HCT116 (cell line): ENCODE data around the gene PXK. TPM values are rescaled to one million over a fixed set of nuclear protein-coding genes. Genes with fewer than 3 reads are reported as not detected.

Experiments used
- ATAC-seq: fragments of 200-7000 bp; cut with Tn5 transposase; 2 replicates; pipeline ENCODE4 v1.9.1; 2020; ENCODE audit warnings: mild to moderate bottlenecking, moderate library complexity
- BruUV-seq: library from RNA; stranded (reverse); fragments of 400-500 nt; replicated peaks from 2 replicates; lab custom pipeline; 2021; lab: Mats Ljungman, UMichigan
- CTCF ChIA-PET: fragments of 300-600 bp; sonication (Branson Sonifier 250); formaldehyde crosslinking; loops from one replicate; lab custom pipeline; 2021; ENCODE audit warnings: antibody characterized with exemption; lab: Charles Lee
- POLR2A ChIA-PET: fragments of 300-600, 350-600 bp; sonication (Branson Sonifier 250); formaldehyde crosslinking; loops from one replicate; lab custom pipeline; 2021; ENCODE audit warnings: antibody characterized with exemption; lab: Charles Lee
- RAD21 ChIA-PET, 2 experiments: fragments of 300-600 bp; sonication (Branson Sonifier 250); formaldehyde crosslinking; loops; one replicate each; lab custom pipeline; 2023; ENCODE audit warnings: low total read pairs in 2 of 2; ENCODE audit not compliant: uncharacterized antibody in 2 of 2, unreplicated experiment in 2 of 2, low non-redundant PET in 1 of 2; lab: Charles Lee
- DNase-seq: peaks from one replicate; pipeline ENCODE4 v3.0.0-alpha.2; 2010; ENCODE audit warnings: low read depth, low spot score
- H2AFZ ChIP-seq: fragments of 200-600 bp; shearing (Covaris generic), sonication (generic); 2 replicates; pipeline ENCODE4 v1.6.1; 2017; ENCODE audit warnings: low read depth, mixed run types, mixed read lengths, antibody characterized with exemption, low read length; ENCODE audit not compliant: poor library complexity, severe bottlenecking
- H3K27ac ChIP-seq: 2 replicates; pipeline ENCODE4 v1.5.1; 2012; ENCODE audit warnings: low read depth, low read length
- H3K27me3 ChIP-seq: fragments of 200-600 bp; sonication (generic); 2 replicates; pipeline ENCODE4 v1.6.1; 2016; ENCODE audit warnings: mixed run types, low read length, mixed read lengths; ENCODE audit not compliant: insufficient read depth
- H3K36me3 ChIP-seq, 2 experiments: fragments of 200-500 bp in 1 of 2; fragments of 200-600 bp in 1 of 2; sonication (Bioruptor generic) in 1 of 2; sonication (generic) in 1 of 2; 2 replicates each; pipeline versions ENCODE4 v1.5.1 to v1.6.1; 2014 to 2016; ENCODE audit warnings: low read length in 2 of 2, inconsistent platforms in 1 of 2, mixed read lengths in 1 of 2, mixed run types in 1 of 2; ENCODE audit not compliant: insufficient read depth in 2 of 2, control insufficient read depth in 1 of 2
- H3K4me1 ChIP-seq, 2 experiments: fragments of 200-600 bp in 1 of 2; sonication (generic) in 1 of 2; 2 replicates each; pipeline versions ENCODE4 v1.5.1 to v1.6.1; 2012 to 2017; ENCODE audit warnings: low read length in 2 of 2, inconsistent platforms in 1 of 2, mild to moderate bottlenecking in 1 of 2, mixed read lengths in 1 of 2, mixed run types in 1 of 2, moderate library complexity in 1 of 2; ENCODE audit not compliant: insufficient read depth in 2 of 2, control insufficient read depth in 1 of 2
- H3K4me2 ChIP-seq: fragments of 200-600 bp; sonication (generic); 2 replicates; pipeline ENCODE4 v1.6.1; 2017; ENCODE audit warnings: mixed run types, low read length, mixed read lengths
- H3K4me3 ChIP-seq, 2 experiments: fragments of 200-600 bp in 1 of 2; sonication (generic) in 1 of 2; replicated peaks in 1 of 2; 2 replicates each; pipeline ENCODE4 v1.5.1; 2011 to 2016; ENCODE audit warnings: low read length in 2 of 2, control low read depth in 1 of 2, low read depth in 1 of 2, mild to moderate bottlenecking in 1 of 2, mixed read lengths in 1 of 2, mixed run types in 1 of 2
- H3K79me2 ChIP-seq: fragments of 200-600 bp; sonication (generic); 2 replicates; pipeline ENCODE4 v1.6.1; 2017; ENCODE audit warnings: mild to moderate bottlenecking, mixed run types, low read length, moderate library complexity, mixed read lengths; ENCODE audit not compliant: insufficient read depth
- H3K9ac ChIP-seq: fragments of 200-600 bp; sonication (generic); 2 replicates; pipeline ENCODE4 v1.6.1; 2016; ENCODE audit warnings: low read length, mixed read lengths
- H3K9me2 ChIP-seq: fragments of 200-600 bp; sonication (generic), shearing (Covaris generic); 2 replicates; pipeline ENCODE4 v1.6.1; 2017; ENCODE audit warnings: mixed run types, mild to moderate bottlenecking, moderate library complexity; ENCODE audit not compliant: insufficient read depth
- H3K9me3 ChIP-seq, 2 experiments: fragments of 200-500 bp in 1 of 2; fragments of 200-600 bp in 1 of 2; sonication (Bioruptor generic) in 1 of 2; sonication (generic) in 1 of 2; 2 replicates each; pipeline ENCODE4 v1.6.1; 2014 to 2017; ENCODE audit warnings: low read length in 2 of 2, mixed read lengths in 2 of 2, inconsistent platforms in 1 of 2, low read depth in 1 of 2, mild to moderate bottlenecking in 1 of 2, mixed run types in 1 of 2, moderate library complexity in 1 of 2; ENCODE audit not compliant: control insufficient read depth in 1 of 2, insufficient read depth in 1 of 2
- H4K20me1 ChIP-seq: fragments of 200-600 bp; sonication (generic), shearing (Covaris generic); 2 replicates; pipeline ENCODE4 v1.6.1; 2017; ENCODE audit warnings: mixed run types, mild to moderate bottlenecking, moderate library complexity; ENCODE audit not compliant: insufficient read depth
- ATF3 ChIP-seq: IDR thresholded peaks from 2 replicates; pipeline ENCODE4 v1.6.1; 2012
- CBX3 ChIP-seq: IDR thresholded peaks from 2 replicates; pipeline ENCODE4 v1.6.1; 2012; ENCODE audit warnings: low read depth
- EZH2phosphoT487 ChIP-seq: fragments of 200-600 bp; IDR thresholded peaks from 2 replicates; pipeline ENCODE4 v1.6.1; 2018; ENCODE audit warnings: antibody characterized with exemption, borderline replicate concordance
- FOSL1 ChIP-seq: IDR thresholded peaks from 2 replicates; pipeline ENCODE4 v1.6.1; 2012; ENCODE audit warnings: low read depth
- JUND ChIP-seq: IDR thresholded peaks from 2 replicates; pipeline ENCODE4 v1.6.1; 2012
- MAX ChIP-seq: IDR thresholded peaks from 2 replicates; pipeline ENCODE4 v1.6.1; 2012
- POLR2A ChIP-seq: IDR thresholded peaks from 2 replicates; pipeline ENCODE4 v1.7.0; 2011; ENCODE audit warnings: borderline replicate concordance; ENCODE audit not compliant: insufficient read depth, insufficient read length; ENCODE audit errors: extremely low read depth
- POLR2AphosphoS5 ChIP-seq: IDR thresholded peaks from 2 replicates; pipeline ENCODE4 v1.6.1; 2011; ENCODE audit warnings: mild to moderate bottlenecking, low read depth, low read length, moderate library complexity
- RAD21 ChIP-seq: IDR thresholded peaks from 2 replicates; pipeline ENCODE4 v1.6.1; 2012; ENCODE audit warnings: low read depth, mild to moderate bottlenecking
- REST ChIP-seq: IDR thresholded peaks from 2 replicates; pipeline ENCODE4 v1.6.1; 2012; ENCODE audit warnings: low read depth
- SRF ChIP-seq: IDR thresholded peaks from 2 replicates; pipeline ENCODE4 v1.6.1; 2012; ENCODE audit warnings: low read depth
- TCF7L2 ChIP-seq: IDR thresholded peaks from 2 replicates; pipeline ENCODE4 v1.7.0; 2011; ENCODE audit warnings: borderline replicate concordance, inconsistent platforms; ENCODE audit not compliant: insufficient read depth, insufficient read length; ENCODE audit errors: extremely low read depth
- YY1 ChIP-seq: IDR thresholded peaks from 2 replicates; pipeline ENCODE4 v1.6.1; 2011; ENCODE audit warnings: low read length, low read depth, moderate library complexity, mild to moderate bottlenecking; ENCODE audit not compliant: insufficient replicate concordance; ENCODE audit errors: extremely low read depth
- ZBTB33 ChIP-seq: IDR thresholded peaks from 2 replicates; pipeline ENCODE4 v1.6.1; 2011; ENCODE audit warnings: mild to moderate bottlenecking, low read length, moderate library complexity; ENCODE audit not compliant: insufficient replicate concordance; ENCODE audit errors: extremely low read depth
- ZNF274 ChIP-seq: fragments of 200-500 bp; sonication (Bioruptor generic); IDR thresholded peaks from 2 replicates; pipeline ENCODE4 v1.6.1; 2014; ENCODE audit warnings: mild to moderate bottlenecking, low read depth, low read length, inconsistent platforms
- intact Hi-C: fragments of 100-400 bp; cut with micrococcal nuclease; formaldehyde crosslinking; loops from 2 replicates; pipeline ENCODE4 v1.10.0; 2022
- total RNA-seq: library from RNA; stranded (reverse); gene quantifications from one replicate; pipeline ENCODE4 v1.2.1, GENCODE V29; 2021; ENCODE audit not compliant: unreplicated experiment

The PXK gene
- total RNA-seq, 1 experiment from 2014 or later: 10.2 TPM

DNA sequence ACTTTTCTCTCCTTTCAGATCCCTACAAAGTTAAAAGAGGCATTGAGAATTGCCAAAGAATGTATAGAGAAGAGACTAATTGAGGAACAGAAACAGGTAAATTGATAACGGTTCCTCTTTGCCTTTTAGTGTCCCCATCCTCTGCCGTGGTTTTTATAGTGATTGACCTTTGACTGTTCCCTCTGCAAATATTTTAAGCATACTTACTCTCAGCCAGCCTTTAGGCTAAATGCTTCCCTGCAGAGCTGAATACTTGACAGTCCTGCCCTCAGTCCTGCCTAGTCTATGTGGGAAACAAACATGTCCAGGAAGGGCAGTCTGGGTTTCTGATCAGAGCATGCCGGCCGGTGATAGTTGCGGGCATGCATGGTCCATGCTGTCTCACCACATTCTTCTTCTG lies 76.2 kb downstream of the PXK start:
- Histone ChIP-seq H2AFZ (no peak overlapping the region), H3K36me3 (0 out of 4 replicates have a peak, but pooled peaks cover 0 to 2% of the 10 kb centered on the region in 2 experiments), H3K4me3 (no peak overlapping the region), H3K9me2 (no peaks in the 10 kb centered on the region), H3K9ac (no peak overlapping the region), H3K4me2 (no peak overlapping the region), H3K79me2 (no peaks in the 10 kb centered on the region)
- ATAC-seq: no peak
- POLR2A ChIA-PET: no interaction called here
- intact Hi-C loops: no loop called here
- DNase-seq: no peak
- TF ChIP-seq RAD21: no peak
- no peak for TF ChIP-seq JUND
- TF ChIP-seq FOSL1: no peak
- TF ChIP-seq YY1: no peak
- no peak for TF ChIP-seq TCF7L2
- TF ChIP-seq, all 23 proteins: peak for 0
- no peaks in the 10 kb centered on the region for H3K4me1 ChIP-seq
- H4K20me1 ChIP-seq: no peaks in the 10 kb centered on the region
- no peak overlapping the region for H3K27ac ChIP-seq
- H3K9me3 ChIP-seq: no peaks in the 10 kb centered on the region
- ChIA-PET RAD21 (no interaction called here), CTCF (no interaction called here)
- BruUV-seq: no TSS peak
- no peaks in the 10 kb centered on the region for H3K27me3 ChIP-seq

DNA sequence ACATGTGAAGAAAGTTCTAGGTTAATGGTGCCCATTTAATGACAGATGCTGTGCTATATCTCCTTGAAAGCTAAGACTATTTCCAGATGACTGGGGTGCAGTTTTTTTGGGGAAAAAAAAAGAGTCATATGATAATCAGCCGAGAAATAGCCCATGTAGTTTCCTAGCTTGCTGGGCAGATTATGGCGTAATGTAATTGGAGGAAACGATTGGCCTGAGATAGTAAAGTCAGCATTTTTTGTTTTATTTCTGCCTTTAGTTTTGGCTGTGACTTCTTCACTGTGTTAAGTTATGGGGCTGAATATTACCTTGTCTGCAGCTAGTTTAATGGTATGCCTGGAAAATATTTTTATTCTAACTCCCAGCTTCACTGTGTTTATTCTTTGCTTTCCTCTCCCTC lies 77.0 kb downstream of the PXK start:
- Histone ChIP-seq H4K20me1 (no peaks in the 10 kb centered on the region), H3K36me3 (0 out of 4 replicates have a peak, but pooled peaks cover 0 to 2% of the 10 kb centered on the region in 2 experiments), H3K27me3 (no peaks in the 10 kb centered on the region), H3K4me2 (no peak overlapping the region), H3K79me2 (no peaks in the 10 kb centered on the region), H3K27ac (no peak overlapping the region), H3K9ac (no peak overlapping the region), H3K9me3 (no peaks in the 10 kb centered on the region), H3K9me2 (no peaks in the 10 kb centered on the region), H2AFZ (no peak overlapping the region), H3K4me3 (no peak overlapping the region), H3K4me1 (peaks cover 2 to 3% of the 10 kb centered on the region in 2 experiments; a peak in 3 of 4 replicates)
- ChIA-PET CTCF (no interaction called here), POLR2A (no interaction called here), RAD21 (no interaction called here)
- DNase-seq: no peak
- no peak for ATAC-seq
- intact Hi-C loops: loop anchor here (5.0 kb wide), 1 partner anchor 102 kb away; the partner anchor contains the start of genes HTD2 and RPP14
- no TSS peak for BruUV-seq
- TF ChIP-seq SRF (no peak), MAX (no peak), ZNF274 (no peak), REST (no peak), POLR2A (no peak), EZH2phosphoT487 (no peak), ATF3 (no peak), CBX3 (no peak), ZBTB33 (no peak), FOSL1 (no peak), RAD21 (no peak), POLR2AphosphoS5 (no peak)
